ENCODE measurements around the gene TMEM156. TPM values are rescaled to one million over a fixed set of nuclear protein-coding genes. Genes with fewer than 3 reads are reported as not detected.
A peak's percentile ranks its signal among the peaks of the same experiment; 100 is the strongest.
"Not testable (repeated sequence)": the region's sequence is repeated elsewhere in the genome, so short reads cannot be mapped to it uniquely, and the experiment has no call there.

Gene TMEM156
- total and polyA plus RNA-seq, 5 donors, result 0.12 to 0.14 TPM; not detected in 3

- Histone ChIP-seq H3K9me3 (ENCODE audit: control insufficient read depth, low read length) (no peaks in the 10 kb centered on the region), H3K4me1 (ENCODE audit: control insufficient read depth, insufficient read depth, low read length) (no peaks in the 10 kb centered on the region), H3K27me3 (ENCODE audit: control insufficient read depth, insufficient read depth) (no peaks in the 10 kb centered on the region), H3K27ac (ENCODE audit: low read length) (no peak overlapping the region), H3K4me3 (ENCODE audit: low read length) (no peak overlapping the region)
- 89% methylated on average over 7 of the region's 7 CpGs for WGBS
- ATAC-seq (no peak), DNase-seq (no peak)
- intact Hi-C loops (cut with DNase I), result no loop called here
Measured at GRCh38 chr4:38976308-38976707, 55.9 kb downstream of the TMEM156 start.

GRCh38 chr4:38968668-38969067 lies 63.5 kb downstream of the TMEM156 start:
- WGBS, result 91% methylated on average over 5 of the region's 5 CpGs
- H3K27ac ChIP-seq (ENCODE audit: low read length), result no peak overlapping the region
- H3K9me3 ChIP-seq (ENCODE audit: control insufficient read depth, low read length), result no peaks in the 10 kb centered on the region

GRCh38 chr4:38967260-38968095 lies 64.7 kb downstream of the TMEM156 start:
- no peak overlapping the region for H3K27ac ChIP-seq (ENCODE audit: low read length)

More at GRCh38 chr4:38968668-38969067, 63.5 kb downstream of the TMEM156 start:
- Histone ChIP-seq H3K4me3 (ENCODE audit: low read length) (no peak overlapping the region), H3K27me3 (ENCODE audit: control insufficient read depth, insufficient read depth) (no peaks in the 10 kb centered on the region), H3K4me1 (ENCODE audit: control insufficient read depth, insufficient read depth, low read length) (no peaks in the 10 kb centered on the region)
- ATAC-seq (no peak), DNase-seq (no peak)
- intact Hi-C loops (cut with DNase I), result no loop called here

GRCh38 chr4:38965866-38966265 lies 66.3 kb downstream of the TMEM156 start:
- Histone ChIP-seq H3K27me3 (ENCODE audit: control insufficient read depth, insufficient read depth) (no peaks in the 10 kb centered on the region), H3K27ac (ENCODE audit: low read length) (no peak overlapping the region), H3K9me3 (ENCODE audit: control insufficient read depth, low read length) (no peaks in the 10 kb centered on the region), H3K4me3 (ENCODE audit: low read length) (no peak overlapping the region), H3K4me1 (ENCODE audit: control insufficient read depth, insufficient read depth, low read length) (no peaks in the 10 kb centered on the region)
- WGBS, result 81% methylated on average over 3 of the region's 3 CpGs
- intact Hi-C loops (cut with DNase I), result no loop called here
- ATAC-seq, result no peak
- DNase-seq, result no peak

More at GRCh38 chr4:38967260-38968095, 64.7 kb downstream of the TMEM156 start:
- Histone ChIP-seq H3K9me3 (ENCODE audit: control insufficient read depth, low read length) (no peaks in the 10 kb centered on the region), H3K4me1 (ENCODE audit: control insufficient read depth, insufficient read depth, low read length) (no peaks in the 10 kb centered on the region), H3K27me3 (ENCODE audit: control insufficient read depth, insufficient read depth) (no peaks in the 10 kb centered on the region), H3K4me3 (ENCODE audit: low read length) (no peak overlapping the region)
- intact Hi-C loops (cut with DNase I), result no loop called here
- WGBS, result 83% methylated on average over 7 of the region's 7 CpGs
- DNase-seq (no peak), ATAC-seq (peak; percentile 50 to 55)

- intact Hi-C loops (cut with DNase I), result no loop called here
- H3K27me3 ChIP-seq (ENCODE audit: control insufficient read depth, insufficient read depth), result no peaks in the 10 kb centered on the region
- DNase-seq, result no peak
- no peak overlapping the region for H3K4me3 ChIP-seq (ENCODE audit: low read length)
- H3K9me3 ChIP-seq (ENCODE audit: control insufficient read depth, low read length), result no peaks in the 10 kb centered on the region
- no peaks in the 10 kb centered on the region for H3K4me1 ChIP-seq (ENCODE audit: control insufficient read depth, insufficient read depth, low read length)
- no peak for ATAC-seq
- H3K27ac ChIP-seq (ENCODE audit: low read length), result no peak overlapping the region
- 85% methylated on average over 11 of the region's 11 CpGs for WGBS
Measured at GRCh38 chr4:38964942-38965775, 67.0 kb downstream of the TMEM156 start.

- intact Hi-C loops (cut with DNase I); DNase-seq; H3K4me1 ChIP-seq (ENCODE audit: control insufficient read depth, insufficient read depth, low read length); H3K9me3 ChIP-seq (ENCODE audit: control insufficient read depth, low read length); ATAC-seq; H3K4me3 ChIP-seq (ENCODE audit: low read length); H3K27me3 ChIP-seq (ENCODE audit: control insufficient read depth, insufficient read depth); H3K27ac ChIP-seq (ENCODE audit: low read length): not testable (repeated sequence)
- WGBS, result 92% methylated on average over 5 of the region's 5 CpGs
Measured at GRCh38 chr4:38959248-38959647, 73.0 kb downstream of the TMEM156 start.

GRCh38 chr4:38958453-38959190 lies 73.6 kb downstream of the TMEM156 start:
- 90% methylated on average over 4 of the region's 4 CpGs for WGBS
- ATAC-seq (no peak), DNase-seq (no peak)
- no peak overlapping the region for H3K27ac ChIP-seq (ENCODE audit: low read length)
- no peaks in the 10 kb centered on the region for H3K4me1 ChIP-seq (ENCODE audit: control insufficient read depth, insufficient read depth, low read length)
- H3K27me3 ChIP-seq (ENCODE audit: control insufficient read depth, insufficient read depth), result no peaks in the 10 kb centered on the region
- H3K9me3 ChIP-seq (ENCODE audit: control insufficient read depth, low read length), result no peaks in the 10 kb centered on the region
- intact Hi-C loops (cut with DNase I), result no loop called here
- no peak overlapping the region for H3K4me3 ChIP-seq (ENCODE audit: low read length)

- no peaks in the 10 kb centered on the region for H3K27me3 ChIP-seq (ENCODE audit: control insufficient read depth, insufficient read depth)
- 94% methylated on average over 3 of the region's 3 CpGs for WGBS
- DNase-seq (no peak), ATAC-seq (no peak)
- no peaks in the 10 kb centered on the region for H3K9me3 ChIP-seq (ENCODE audit: control insufficient read depth, low read length)
- no peaks in the 10 kb centered on the region for H3K4me1 ChIP-seq (ENCODE audit: control insufficient read depth, insufficient read depth, low read length)
- H3K27ac ChIP-seq (ENCODE audit: low read length), result no peak overlapping the region
- intact Hi-C loops (cut with DNase I), result no loop called here
- no peak overlapping the region for H3K4me3 ChIP-seq (ENCODE audit: low read length)
Measured at GRCh38 chr4:38957893-38958292, 74.3 kb downstream of the TMEM156 start.

GRCh38 chr4:38957261-38957815 lies 74.9 kb downstream of the TMEM156 start:
- H3K9me3 ChIP-seq (ENCODE audit: control insufficient read depth, low read length), result no peaks in the 10 kb centered on the region
- intact Hi-C loops (cut with DNase I), result no loop called here
- no peak for ATAC-seq
- no peak overlapping the region for H3K27ac ChIP-seq (ENCODE audit: low read length)
- no peaks in the 10 kb centered on the region for H3K4me1 ChIP-seq (ENCODE audit: control insufficient read depth, insufficient read depth, low read length)
- no peaks in the 10 kb centered on the region for H3K27me3 ChIP-seq (ENCODE audit: control insufficient read depth, insufficient read depth)
- H3K4me3 ChIP-seq (ENCODE audit: low read length), result no peak overlapping the region
- 42% methylated on average over 5 of the region's 5 CpGs for WGBS
- no peak for DNase-seq

GRCh38 chr4:38955957-38956356 lies 76.3 kb downstream of the TMEM156 start:
- no peak overlapping the region for H3K4me3 ChIP-seq (ENCODE audit: low read length)
- ATAC-seq (no peak), DNase-seq (no peak)
- H3K4me1 ChIP-seq (ENCODE audit: control insufficient read depth, insufficient read depth, low read length), result no peaks in the 10 kb centered on the region
- 86% methylated on average over 4 of the region's 4 CpGs for WGBS
- no peaks in the 10 kb centered on the region for H3K9me3 ChIP-seq (ENCODE audit: control insufficient read depth, low read length)
- intact Hi-C loops (cut with DNase I), result no loop called here
- no peak overlapping the region for H3K27ac ChIP-seq (ENCODE audit: low read length)
- H3K27me3 ChIP-seq (ENCODE audit: control insufficient read depth, insufficient read depth), result no peaks in the 10 kb centered on the region

Data from right cardiac atrium (tissue), 5 donors.